DND-41 (cell line): ENCODE measurements around the gene ITPR1.

ENCODE experiments used
- CTCF ChIP-seq: IDR thresholded peaks from 2 replicates; pipeline ENCODE4 v1.5.1; 2012; ENCODE audit warnings: borderline replicate concordance, low read length, moderate library complexity, mild to moderate bottlenecking; ENCODE audit not compliant: poor library complexity, severe bottlenecking; ENCODE audit errors: extremely low read depth
- EZH2 ChIP-seq: IDR thresholded peaks from 3 replicates; pipeline ENCODE4 v1.6.1; 2012; ENCODE audit warnings: borderline replicate concordance, low read depth, mild to moderate bottlenecking, moderate library complexity, low read length, inconsistent platforms; ENCODE audit not compliant: severe bottlenecking

- no peak for TF ChIP-seq CTCF
- TF ChIP-seq EZH2: no peak
Measured at GRCh38 chr3:4543110-4543509, 50.0 kb downstream of the ITPR1 start.
